NCI-H748 (cell line): ENCODE measurements around the gene RAD51B.
A peak's percentile ranks its signal among the peaks of the same experiment; 100 is the strongest.
"Not testable (repeated sequence)": the region's sequence is repeated elsewhere in the genome, so short reads cannot be mapped to it uniquely, and the experiment has no call there.

ENCODE experiments used
- DNase-seq: peaks from one replicate; lab custom pipeline; 2025; ENCODE audit not compliant: unreplicated experiment; lab: John Stamatoyannopoulos, UW

Gene RAD51B

DNA sequence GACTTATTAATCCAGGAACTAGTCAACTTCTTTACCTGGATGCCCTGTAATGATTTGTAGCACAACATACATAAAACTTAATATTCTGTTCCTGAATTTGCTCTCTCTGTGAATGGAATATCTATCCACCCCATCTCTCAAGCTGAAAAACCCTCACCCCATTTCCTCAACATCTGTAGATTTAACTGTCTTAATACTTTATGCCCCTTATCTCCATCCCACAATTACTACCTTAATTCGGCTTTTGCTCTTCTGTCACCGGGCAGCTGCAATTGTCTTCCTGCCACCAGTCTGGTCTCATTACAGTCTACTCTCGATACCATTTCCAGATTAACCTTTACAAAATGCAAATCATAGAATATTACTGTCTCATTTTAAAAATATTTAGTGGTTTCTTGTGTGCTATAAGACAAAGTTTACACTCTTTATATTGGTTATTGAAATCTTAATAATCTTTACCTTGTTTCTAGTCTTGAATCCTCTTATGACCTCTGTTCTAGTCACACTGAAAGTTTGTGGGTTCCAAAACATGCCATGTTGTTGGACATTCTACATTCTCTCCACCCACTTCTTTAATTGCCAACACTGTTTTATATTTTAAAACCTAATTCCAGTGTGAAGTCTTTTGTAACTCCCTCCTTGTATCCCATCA is 347.3 kb downstream of the RAD51B start:
- DNase-seq = no peak

DNA sequence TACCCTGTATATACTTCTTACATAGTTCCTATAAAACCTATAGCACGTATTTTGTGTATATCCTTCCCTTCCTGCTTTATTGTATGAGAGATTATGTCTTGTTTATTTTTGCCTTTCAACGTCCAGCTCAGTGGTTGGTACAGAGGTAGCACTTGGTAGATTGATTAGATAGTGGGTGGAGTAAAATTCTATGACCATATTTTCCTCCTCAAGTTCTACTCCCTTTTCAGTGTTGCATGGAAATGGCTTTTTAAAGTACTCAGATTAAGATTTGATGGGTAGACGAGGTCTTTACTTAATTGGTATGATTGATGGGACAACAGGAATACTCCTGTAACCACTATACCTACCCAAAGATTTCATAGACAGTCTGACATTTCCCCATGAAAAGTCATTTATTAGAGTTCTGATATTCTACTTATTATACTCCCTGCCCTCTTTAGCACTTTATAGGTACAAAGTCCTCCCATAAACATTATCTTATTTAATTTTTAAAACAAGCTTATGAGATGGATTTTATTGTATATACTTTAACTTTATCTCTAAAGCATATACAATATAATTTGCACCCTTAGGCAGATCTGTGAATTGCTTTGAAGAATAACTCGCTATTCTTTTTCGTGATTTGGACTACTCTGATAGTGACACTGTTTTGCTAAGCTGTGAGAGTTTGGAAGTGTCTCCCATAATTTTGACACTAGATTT is 348.0 kb downstream of the RAD51B start:
- no peak for DNase-seq

- peak; percentile 9 for DNase-seq
These were observed 349.0 kb downstream of the RAD51B start for GRCh38 chr14:68168460-68169109.

GRCh38 chr14:68172216-68172615 is 352.6 kb downstream of the RAD51B start:
- no peak for DNase-seq

DNA sequence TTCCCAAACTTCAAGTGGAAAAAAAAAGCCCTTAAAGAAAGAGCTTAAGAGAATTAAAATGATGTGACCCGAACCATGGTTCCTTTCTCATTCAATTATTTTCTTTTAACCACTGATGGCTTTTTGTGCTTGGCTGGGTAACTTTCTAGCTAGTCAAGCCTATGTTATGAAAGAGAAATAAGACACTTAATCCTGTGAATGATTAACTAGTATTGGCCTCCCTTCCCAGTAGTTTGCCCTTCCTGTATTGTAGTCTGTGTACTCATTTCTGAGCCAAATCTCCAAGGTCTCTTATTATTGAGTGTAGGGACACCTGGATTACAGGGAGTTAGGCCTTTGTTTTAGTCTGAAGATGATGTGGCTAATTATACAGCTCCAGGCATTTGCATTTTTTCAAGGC is 353.0 kb downstream of the RAD51B start:
- no peak for DNase-seq

- no peak for DNase-seq
These were observed 353.8 kb downstream of the RAD51B start for GRCh38 chr14:68173227-68173972.

- no peak for DNase-seq
These were observed 354.9 kb downstream of the RAD51B start for GRCh38 chr14:68174446-68174845.

DNA sequence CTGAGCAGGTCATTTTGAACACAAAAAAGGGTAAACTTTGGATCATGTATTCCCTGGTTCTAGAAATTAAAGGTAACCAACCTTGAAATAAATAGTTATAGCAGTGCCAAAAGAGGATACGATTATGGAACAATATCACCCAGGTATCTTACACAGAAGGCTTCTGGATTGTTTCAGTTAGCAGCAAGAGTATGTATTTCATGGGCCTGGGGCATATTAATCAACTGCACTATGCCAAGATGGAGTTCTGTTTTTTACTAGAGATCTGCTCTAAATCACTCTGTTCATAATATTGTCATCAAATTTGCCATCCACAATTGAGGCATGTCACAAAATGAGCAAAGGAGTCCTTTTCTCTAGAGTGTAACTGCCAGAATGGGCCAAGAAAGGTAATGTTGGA is 357.1 kb downstream of the RAD51B start:
- DNase-seq = no peak

DNA sequence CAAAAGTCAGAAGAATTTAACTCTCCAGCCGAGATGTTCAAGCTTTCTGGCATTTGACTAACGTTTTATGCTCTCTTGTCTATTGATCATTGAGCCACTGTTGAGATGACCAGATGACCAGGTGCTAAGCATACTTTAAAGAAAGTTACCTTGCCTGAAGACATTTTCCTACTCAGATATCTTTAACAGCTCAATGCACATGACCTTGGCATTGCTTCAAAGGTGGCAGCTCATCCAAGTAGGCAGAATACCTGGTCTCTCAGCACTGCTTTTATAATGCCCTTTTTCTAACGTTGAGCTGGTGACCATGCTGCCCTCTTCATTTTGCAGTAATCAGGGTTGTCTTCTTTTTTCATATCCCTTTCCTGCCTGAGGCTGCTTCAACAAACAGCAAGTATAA is 358.1 kb downstream of the RAD51B start:
- no peak for DNase-seq

DNA sequence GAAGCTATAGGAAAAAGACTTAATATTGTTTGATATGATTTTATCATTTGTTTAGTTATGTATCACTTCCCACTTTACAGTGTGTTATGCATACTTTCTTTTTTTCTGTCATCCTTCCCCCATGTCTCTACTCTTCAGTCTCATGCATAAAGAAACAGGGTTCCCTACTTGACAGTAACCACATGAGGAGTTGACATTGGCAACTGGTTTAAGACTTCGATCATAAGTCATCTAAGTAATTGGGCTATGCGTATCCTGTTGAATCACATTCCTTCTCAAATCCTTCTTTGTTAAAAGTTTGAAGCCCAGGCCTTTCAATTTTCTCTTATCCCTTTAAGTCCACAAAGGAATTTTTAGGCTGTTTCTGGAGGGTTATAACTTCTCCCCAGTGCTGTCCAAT is 358.7 kb downstream of the RAD51B start:
- no peak for DNase-seq

DNA sequence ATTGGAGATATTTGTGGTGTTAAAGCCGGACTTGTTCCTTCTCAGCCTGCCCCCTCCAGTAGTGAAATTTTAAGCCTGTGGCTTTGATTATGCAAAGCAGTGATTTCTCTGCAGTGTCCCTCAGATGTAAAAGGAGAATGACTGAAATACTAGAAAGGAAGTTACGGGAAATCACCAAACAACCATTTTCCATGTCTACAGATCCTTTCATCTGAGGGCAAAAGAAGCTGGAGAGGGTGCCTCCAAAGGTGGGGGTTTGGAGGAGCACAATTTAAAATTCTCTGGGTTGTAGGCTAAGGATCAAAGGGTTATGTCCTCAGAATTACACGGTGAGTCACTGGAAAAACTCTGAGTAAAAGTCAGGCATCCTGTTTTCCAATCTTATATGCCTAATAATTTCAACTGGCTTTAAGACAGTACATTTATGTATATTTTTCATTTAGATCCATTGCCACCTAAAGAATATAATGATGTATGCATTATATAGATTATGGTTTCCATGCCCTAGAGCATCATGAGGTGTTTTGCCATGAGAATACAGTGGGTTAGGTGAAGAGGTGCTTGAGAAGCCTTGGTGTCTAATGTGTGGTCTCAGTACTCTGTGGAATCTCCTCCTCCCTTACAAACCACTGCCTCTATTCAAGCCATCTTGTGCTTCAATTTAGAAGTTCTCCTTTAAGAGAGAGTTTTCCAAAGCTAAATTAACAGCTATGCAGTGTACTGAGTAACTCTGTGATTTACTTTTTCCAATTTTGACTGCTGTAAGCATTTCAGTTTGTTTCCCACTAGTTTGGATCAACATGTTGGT is 362.1 kb downstream of the RAD51B start:
- DNase-seq = no peak

- DNase-seq = no peak
These were observed 362.9 kb downstream of the RAD51B start for GRCh38 chr14:68182492-68182891.

GRCh38 chr14:68186500-68187276 is 367.1 kb downstream of the RAD51B start:
- not testable (repeated sequence) for DNase-seq

DNA sequence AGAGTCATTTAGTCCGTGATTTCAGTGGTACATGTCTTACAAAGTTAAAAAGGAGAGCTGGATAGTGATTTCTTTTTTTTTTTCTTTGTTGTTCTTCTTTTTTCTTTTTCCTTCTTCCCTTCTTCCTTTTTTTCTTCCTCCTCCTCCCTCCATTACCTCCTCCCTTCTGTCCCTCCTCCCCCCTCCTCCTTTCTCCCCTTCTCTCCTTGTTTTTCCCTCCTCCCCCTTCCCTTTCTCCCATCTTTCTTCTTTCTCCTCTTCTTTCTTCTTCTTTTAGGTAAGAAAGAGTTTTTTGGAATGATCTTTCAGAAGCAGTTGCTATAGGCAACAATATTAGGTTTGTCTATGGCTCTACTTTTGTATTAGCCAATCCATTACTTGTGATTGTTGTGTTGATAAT is 368.6 kb downstream of the RAD51B start:
- no peak for DNase-seq

DNA sequence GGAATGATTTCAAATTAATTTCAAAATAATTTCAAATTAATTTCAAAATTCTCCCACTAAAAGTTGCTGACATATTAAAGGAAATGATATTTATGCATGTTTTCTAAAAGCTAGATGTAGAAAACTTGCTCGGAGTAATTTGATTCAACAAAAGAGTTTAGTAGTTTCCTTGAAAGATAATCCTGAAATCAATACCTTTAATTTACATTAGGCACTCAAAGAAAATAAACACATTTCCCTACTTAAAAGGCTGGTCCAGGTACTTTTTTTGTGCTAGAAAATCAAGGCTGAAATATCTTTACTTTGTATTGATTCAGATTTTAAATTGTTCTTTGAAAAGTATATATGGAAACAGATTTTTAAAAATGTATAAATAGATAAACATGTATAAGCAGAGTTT is 370.5 kb downstream of the RAD51B start:
- no peak for DNase-seq

- DNase-seq = peak; percentile 26
These were observed 372.2 kb downstream of the RAD51B start for GRCh38 chr14:68191567-68192321.

DNA sequence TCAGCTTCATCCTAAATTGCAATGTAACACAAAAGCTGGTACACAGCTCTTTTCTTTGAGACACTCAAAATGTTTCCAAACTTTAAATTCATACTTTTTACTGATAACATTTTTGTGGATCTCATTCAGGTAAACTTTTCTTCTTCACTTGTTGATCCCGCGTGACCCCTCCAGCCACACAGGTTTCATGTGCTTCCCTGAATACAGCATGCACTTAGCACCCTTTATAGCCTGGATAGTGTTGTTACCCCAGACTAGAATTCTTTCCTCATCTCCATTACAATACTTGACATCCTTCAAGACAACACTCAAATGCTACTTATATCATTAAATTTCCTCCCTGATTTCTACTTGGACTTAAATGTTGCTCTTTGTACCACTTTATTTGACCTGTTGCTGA is 373.4 kb downstream of the RAD51B start:
- no peak for DNase-seq

GRCh38 chr14:68193970-68194681 is 374.5 kb downstream of the RAD51B start:
- no peak for DNase-seq

DNA sequence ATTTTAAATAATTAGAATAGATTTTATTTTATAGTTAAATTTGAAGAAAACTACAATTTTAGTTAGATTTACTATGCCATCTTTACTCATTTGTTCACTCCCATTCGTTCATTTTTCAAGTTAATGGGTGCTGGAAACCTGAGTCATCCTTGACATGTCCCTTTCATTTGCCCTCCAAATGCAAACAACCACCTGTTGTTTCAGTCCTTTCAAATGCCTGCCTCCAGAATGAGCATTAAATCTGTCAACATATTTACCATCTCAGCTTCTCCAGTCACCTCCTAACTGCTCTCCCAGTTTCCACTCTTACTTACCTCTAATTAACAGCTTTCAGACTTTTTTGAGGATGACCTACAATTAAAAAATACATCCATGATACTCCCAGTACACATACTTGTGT is 375.5 kb downstream of the RAD51B start:
- DNase-seq = peak; percentile 83
